Measurements from ENCODE around the gene NOL3. TPM values are rescaled to one million over a fixed set of nuclear protein-coding genes. Genes with fewer than 3 reads are reported as not detected.

The NOL3 gene
- total and polyA plus RNA-seq, 9 of the 15 experiments (the other 6 are each of a cell fraction or from before 2014, with no cell fraction given): 0.45 to 14.0 (median 5.4) TPM

DNA sequence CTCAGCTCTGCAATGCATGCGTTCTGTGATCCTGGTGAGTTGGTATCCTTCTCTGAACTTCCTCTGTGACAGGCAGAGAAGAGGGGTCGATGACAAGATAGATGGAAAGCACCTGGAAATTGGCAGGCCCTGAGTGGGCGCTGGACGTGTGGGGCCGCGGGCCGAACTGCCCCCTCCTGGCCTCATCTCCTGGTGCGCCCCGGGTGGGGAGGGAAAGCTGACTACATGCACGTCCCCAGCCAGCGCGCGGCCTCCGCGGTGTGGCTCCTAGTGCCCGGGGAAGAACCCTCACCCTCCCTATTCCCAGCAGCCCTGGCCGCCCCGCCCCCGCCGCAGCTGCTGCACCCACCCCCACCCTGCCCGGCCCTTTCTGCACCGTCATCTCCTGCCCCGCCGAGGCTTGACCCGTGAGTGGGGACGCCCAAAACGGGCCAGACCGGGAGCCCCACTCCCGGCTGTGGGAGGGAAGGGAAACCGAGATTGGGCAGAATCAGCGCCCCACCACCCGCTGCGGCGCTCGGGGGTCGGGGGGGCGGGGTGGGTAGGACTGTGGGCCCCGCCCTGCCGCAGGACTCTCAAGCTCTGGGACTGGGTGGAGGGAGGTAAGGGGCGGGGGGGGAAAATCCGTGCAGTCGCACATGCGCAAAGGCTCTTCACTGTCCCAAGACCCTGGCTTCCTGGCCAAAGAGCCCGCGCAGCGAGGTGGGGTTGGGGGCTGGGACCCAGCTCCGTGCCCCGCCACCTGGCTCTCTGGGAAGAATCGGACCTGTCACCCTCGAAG is at the start of gene NOL3 (continued):
- TF ChIP-seq, protein P1, sequence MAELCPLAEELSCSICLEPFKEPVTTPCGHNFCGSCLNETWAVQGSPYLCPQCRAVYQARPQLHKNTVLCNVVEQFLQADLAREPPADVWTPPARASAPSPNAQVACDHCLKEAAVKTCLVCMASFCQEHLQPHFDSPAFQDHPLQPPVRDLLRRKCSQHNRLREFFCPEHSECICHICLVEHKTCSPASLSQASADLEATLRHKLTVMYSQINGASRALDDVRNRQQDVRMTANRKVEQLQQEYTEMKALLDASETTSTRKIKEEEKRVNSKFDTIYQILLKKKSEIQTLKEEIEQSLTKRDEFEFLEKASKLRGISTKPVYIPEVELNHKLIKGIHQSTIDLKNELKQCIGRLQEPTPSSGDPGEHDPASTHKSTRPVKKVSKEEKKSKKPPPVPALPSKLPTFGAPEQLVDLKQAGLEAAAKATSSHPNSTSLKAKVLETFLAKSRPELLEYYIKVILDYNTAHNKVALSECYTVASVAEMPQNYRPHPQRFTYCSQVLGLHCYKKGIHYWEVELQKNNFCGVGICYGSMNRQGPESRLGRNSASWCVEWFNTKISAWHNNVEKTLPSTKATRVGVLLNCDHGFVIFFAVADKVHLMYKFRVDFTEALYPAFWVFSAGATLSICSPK (IDR thresholded peaks at IDR 0.05; ENCODE audit: borderline replicate concordance): no peak
- TF ChIP-seq MAFK (IDR thresholded peaks at IDR 0.05; ENCODE audit: low read length) (peak; percentile 35; the same call in 1 of the 2 replicates), MED1 (CRISPR knock-in tag; IDR thresholded peaks at IDR 0.05; ENCODE audit: borderline replicate concordance) (no peak), MTF1 (CRISPR knock-in tag; IDR thresholded peaks at IDR 0.05; ENCODE audit: borderline replicate concordance) (no peak), ZNF445 (CRISPR knock-in tag; IDR thresholded peaks at IDR 0.05; ENCODE audit: low read depth) (no peak), ZNF561 (CRISPR knock-in tag; conservative IDR thresholded peaks at IDR 0.05) (no peak), NR2C2 (CRISPR knock-in tag; IDR thresholded peaks at IDR 0.05) (no peak), NR2C2 (tag; IDR thresholded peaks at IDR 0.05) (peak; percentile 67; the same call in 1 of the 2 replicates)
- TF ChIP-seq, protein P2, sequence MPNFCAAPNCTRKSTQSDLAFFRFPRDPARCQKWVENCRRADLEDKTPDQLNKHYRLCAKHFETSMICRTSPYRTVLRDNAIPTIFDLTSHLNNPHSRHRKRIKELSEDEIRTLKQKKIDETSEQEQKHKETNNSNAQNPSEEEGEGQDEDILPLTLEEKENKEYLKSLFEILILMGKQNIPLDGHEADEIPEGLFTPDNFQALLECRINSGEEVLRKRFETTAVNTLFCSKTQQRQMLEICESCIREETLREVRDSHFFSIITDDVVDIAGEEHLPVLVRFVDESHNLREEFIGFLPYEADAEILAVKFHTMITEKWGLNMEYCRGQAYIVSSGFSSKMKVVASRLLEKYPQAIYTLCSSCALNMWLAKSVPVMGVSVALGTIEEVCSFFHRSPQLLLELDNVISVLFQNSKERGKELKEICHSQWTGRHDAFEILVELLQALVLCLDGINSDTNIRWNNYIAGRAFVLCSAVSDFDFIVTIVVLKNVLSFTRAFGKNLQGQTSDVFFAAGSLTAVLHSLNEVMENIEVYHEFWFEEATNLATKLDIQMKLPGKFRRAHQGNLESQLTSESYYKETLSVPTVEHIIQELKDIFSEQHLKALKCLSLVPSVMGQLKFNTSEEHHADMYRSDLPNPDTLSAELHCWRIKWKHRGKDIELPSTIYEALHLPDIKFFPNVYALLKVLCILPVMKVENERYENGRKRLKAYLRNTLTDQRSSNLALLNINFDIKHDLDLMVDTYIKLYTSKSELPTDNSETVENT (CRISPR knock-in tag; IDR thresholded peaks at IDR 0.05): no peak
- TF ChIP-seq, protein P3, sequence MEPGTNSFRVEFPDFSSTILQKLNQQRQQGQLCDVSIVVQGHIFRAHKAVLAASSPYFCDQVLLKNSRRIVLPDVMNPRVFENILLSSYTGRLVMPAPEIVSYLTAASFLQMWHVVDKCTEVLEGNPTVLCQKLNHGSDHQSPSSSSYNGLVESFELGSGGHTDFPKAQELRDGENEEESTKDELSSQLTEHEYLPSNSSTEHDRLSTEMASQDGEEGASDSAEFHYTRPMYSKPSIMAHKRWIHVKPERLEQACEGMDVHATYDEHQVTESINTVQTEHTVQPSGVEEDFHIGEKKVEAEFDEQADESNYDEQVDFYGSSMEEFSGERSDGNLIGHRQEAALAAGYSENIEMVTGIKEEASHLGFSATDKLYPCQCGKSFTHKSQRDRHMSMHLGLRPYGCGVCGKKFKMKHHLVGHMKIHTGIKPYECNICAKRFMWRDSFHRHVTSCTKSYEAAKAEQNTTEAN (CRISPR knock-in tag; IDR thresholded peaks at IDR 0.05): no peak
- TF ChIP-seq, protein P4, sequence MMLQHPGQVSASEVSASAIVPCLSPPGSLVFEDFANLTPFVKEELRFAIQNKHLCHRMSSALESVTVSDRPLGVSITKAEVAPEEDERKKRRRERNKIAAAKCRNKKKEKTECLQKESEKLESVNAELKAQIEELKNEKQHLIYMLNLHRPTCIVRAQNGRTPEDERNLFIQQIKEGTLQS (IDR thresholded peaks at IDR 0.05): no peak
- TF ChIP-seq, protein P4 (CRISPR knock-in tag; conservative IDR thresholded peaks at IDR 0.05): no peak
